Esophagus muscularis mucosa (tissue), 4 donors: ENCODE data around the gene CHML. TPM values are rescaled to one million over a fixed set of nuclear protein-coding genes. Genes with fewer than 3 reads are reported as not detected.

ENCODE experiments used
- DNase-seq: peaks from one replicate; pipeline ENCODE4 v3.0.0-alpha.2; 2017; ENCODE audit errors: extremely low spot score
- H3K27ac ChIP-seq, 4 donors: fragments of 200-600 bp; sonication (generic); replicated peaks in 1 of 4; 1 replicate in 3 of 4; 2 replicates in 1 of 4; pipeline ENCODE4 v1.5.1; 2016 to 2019; ENCODE audit warnings: mild to moderate bottlenecking in 1 of 4
- H3K27me3 ChIP-seq, 4 donors: fragments of 200-600 bp; sonication (generic); one replicate each; pipeline versions ENCODE4 v1.5.1 to v1.6.0; 2016 to 2019
- H3K36me3 ChIP-seq, 4 donors: fragments of 200-600 bp; sonication (generic); one replicate each; pipeline ENCODE4 v1.5.1; 2016 to 2019
- H3K4me1 ChIP-seq, 4 donors: fragments of 200-600 bp; sonication (generic); one replicate each; pipeline ENCODE4 v1.5.1; 2016 to 2019
- H3K4me3 ChIP-seq, 4 donors: fragments of 200-600 bp; sonication (generic); 1 replicate in 2 of 4; 2 replicates in 2 of 4; pipeline ENCODE4 v1.5.1; 2016 to 2019; ENCODE audit warnings: mild to moderate bottlenecking in 4 of 4, moderate library complexity in 1 of 4
- H3K9me3 ChIP-seq, 4 donors: fragments of 200-600 bp; sonication (generic); 1 replicate in 3 of 4; 2 replicates in 1 of 4; pipeline ENCODE4 v1.5.1; 2016 to 2019
- EP300 ChIP-seq: sonication (generic); formaldehyde crosslinking; IDR thresholded peaks from one replicate; pipeline ENCODE4 v1.6.1; 2017; ENCODE audit warnings: antibody characterized with exemption
- POLR2A ChIP-seq: fragments of 450-650 bp; IDR thresholded peaks from one replicate; pipeline ENCODE4 v1.6.1; 2017; ENCODE audit warnings: antibody characterized with exemption, moderate library complexity, mild to moderate bottlenecking, low read depth
- POLR2AphosphoS5 ChIP-seq, 2 donors: sonication (generic); formaldehyde crosslinking; IDR thresholded peaks; one replicate each; pipeline ENCODE4 v1.6.1; 2017; ENCODE audit warnings: antibody characterized with exemption in 2 of 2
- WGBS: methylation state at CpG from one replicate; pipeline ENCODE4 v1.1.5; 2018; 5-methylcytosine and 5-hydroxymethylcytosine counted together
- intact Hi-C: fragments of 100-400 bp; cut with DNase I; formaldehyde crosslinking; loops from one replicate; pipeline ENCODE4 v1.15.1; 2023
- total RNA-seq, 4 donors: library from RNA; depleted of rRNA; stranded (reverse); fragments of >200 nt; gene quantifications; one replicate each; pipeline versions ENCODE4 v1.1.0 to v1.2.1, GENCODE V29; 2016
- TF ChIP-seq, protein P1 (sequence below), 3 experiments: fragments of 200-600 bp in 2 of 3; fragments of 450-650 bp in 1 of 3; sonication (generic) in 2 of 3; IDR thresholded peaks; one replicate each; pipeline ENCODE4 v1.5.1; 2017 to 2019; ENCODE audit warnings: antibody characterized with exemption in 3 of 3, mild to moderate bottlenecking in 2 of 3, moderate library complexity in 1 of 3

Gene CHML
- total RNA-seq, 4 donors from 2014 or later = 4.6 to 8.2 (median 5.0) TPM

DNA sequence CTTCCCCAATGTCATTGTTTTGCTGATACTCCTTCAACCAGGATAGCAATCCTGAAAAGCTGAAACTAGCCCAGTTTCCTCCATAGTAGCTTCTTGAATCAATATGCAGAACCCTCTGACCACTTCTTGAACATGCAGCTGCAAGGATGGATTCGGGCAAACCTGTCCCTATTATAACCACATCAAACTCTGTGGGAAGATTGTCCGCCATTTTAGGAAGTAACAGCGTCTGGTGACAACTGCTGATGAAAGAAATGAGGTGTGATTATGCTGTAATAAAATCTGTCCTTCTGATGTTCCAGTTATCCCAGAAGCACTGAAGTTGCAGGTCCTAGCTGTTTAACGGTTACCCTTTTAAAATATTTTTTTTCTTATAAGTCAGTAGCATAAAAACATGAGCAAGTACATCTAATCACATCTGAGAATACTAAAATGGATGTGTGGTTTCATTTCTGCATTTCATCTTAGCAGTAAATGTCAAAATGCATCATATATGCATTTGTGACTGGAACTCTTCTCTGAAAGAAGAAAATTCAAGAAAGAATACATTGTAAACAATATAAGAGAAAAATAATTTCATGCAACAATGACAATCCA lies 4.5 kb downstream of the CHML start:
- Histone ChIP-seq H3K27ac (no peak overlapping the region), H3K9me3 (no peaks in the 10 kb centered on the region), H3K36me3 (peaks cover 0 to 9% (median 0%) of the 10 kb centered on the region in 4 donors), H3K4me3 (no peak overlapping the region), H3K4me1 (peaks cover 2 to 35% (median 28%) of the 10 kb centered on the region in 4 donors), H3K27me3 (no peaks in the 10 kb centered on the region)
- TF ChIP-seq, protein P1, sequence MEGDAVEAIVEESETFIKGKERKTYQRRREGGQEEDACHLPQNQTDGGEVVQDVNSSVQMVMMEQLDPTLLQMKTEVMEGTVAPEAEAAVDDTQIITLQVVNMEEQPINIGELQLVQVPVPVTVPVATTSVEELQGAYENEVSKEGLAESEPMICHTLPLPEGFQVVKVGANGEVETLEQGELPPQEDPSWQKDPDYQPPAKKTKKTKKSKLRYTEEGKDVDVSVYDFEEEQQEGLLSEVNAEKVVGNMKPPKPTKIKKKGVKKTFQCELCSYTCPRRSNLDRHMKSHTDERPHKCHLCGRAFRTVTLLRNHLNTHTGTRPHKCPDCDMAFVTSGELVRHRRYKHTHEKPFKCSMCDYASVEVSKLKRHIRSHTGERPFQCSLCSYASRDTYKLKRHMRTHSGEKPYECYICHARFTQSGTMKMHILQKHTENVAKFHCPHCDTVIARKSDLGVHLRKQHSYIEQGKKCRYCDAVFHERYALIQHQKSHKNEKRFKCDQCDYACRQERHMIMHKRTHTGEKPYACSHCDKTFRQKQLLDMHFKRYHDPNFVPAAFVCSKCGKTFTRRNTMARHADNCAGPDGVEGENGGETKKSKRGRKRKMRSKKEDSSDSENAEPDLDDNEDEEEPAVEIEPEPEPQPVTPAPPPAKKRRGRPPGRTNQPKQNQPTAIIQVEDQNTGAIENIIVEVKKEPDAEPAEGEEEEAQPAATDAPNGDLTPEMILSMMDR (IDR thresholded peaks at IDR 0.05) = no peak
- TF ChIP-seq EP300 = no peak
- no peak for TF ChIP-seq POLR2AphosphoS5 (IDR thresholded peaks at IDR 0.05)
- TF ChIP-seq POLR2A = no peak
- intact Hi-C loops = no loop called here
- WGBS = 87% methylated on average over 4 of the region's 4 CpGs
- no peak for DNase-seq

DNA sequence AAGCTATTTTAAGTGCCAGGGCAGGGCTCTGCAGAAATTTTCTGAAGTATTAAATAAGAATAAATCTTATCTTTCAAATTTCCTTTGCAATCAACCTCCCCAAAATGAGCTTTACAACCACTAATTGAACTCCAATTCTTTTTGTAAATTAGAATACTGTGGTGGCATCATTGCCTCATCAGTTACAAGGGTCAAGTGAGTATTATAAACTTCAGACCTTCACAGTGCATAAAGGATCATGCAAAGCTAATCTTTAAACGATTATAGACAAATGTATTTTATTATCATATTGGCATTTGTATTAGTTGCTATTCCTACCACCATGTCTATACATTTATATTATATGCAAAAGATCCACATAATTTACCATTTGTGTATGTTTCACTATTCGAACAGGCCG lies 7.2 kb downstream of the CHML start:
- Histone ChIP-seq H3K9me3 (no peaks in the 10 kb centered on the region), H3K27ac (no peak overlapping the region), H3K4me3 (no peak overlapping the region), H3K4me1 (peaks cover 0 to 18% (median 11%) of the 10 kb centered on the region in 4 donors), H3K27me3 (no peaks in the 10 kb centered on the region), H3K36me3 (peaks cover 0 to 9% (median 0%) of the 10 kb centered on the region in 4 donors)
- intact Hi-C loops = no loop called here
- TF ChIP-seq POLR2AphosphoS5 (IDR thresholded peaks at IDR 0.05) = no peak
- TF ChIP-seq POLR2A = no peak
- TF ChIP-seq, protein P1 (IDR thresholded peaks at IDR 0.05) = no peak
- no peak for TF ChIP-seq EP300
- WGBS = 96% methylated on average over 3 of the region's 3 CpGs
- DNase-seq = no peak

DNA sequence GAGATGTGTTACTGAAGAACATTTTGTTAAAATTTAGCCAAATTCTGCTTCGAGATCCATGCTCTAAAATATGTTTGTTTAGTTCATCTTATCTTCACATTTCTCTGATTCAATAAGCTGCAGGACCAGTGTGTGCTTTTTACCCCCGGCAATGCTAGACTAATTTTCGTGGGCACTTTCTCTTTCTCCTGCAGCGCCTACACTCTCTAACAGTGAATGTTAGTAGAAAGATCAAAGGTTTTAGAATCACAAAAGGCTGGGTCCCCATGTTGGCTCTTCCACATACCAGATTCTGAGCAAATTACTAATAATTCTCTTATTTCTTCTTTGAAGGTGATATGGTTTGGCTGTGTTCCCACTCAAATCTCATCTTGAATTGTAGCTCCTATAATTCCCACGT lies 8.5 kb downstream of the CHML start:
- TF ChIP-seq POLR2AphosphoS5 (IDR thresholded peaks at IDR 0.05) (no peak), EP300 (no peak), POLR2A (no peak)
- TF ChIP-seq, protein P1 (IDR thresholded peaks at IDR 0.05) = no peak
- Histone ChIP-seq H3K27ac (no peak overlapping the region), H3K36me3 (peaks cover 0 to 9% (median 0%) of the 10 kb centered on the region in 4 donors), H3K4me1 (peaks cover 0 to 5% (median 2%) of the 10 kb centered on the region in 4 donors), H3K9me3 (no peaks in the 10 kb centered on the region), H3K4me3 (no peak overlapping the region), H3K27me3 (no peaks in the 10 kb centered on the region)
- 88% methylated on average over 5 of the region's 5 CpGs for WGBS
- intact Hi-C loops = no loop called here
- no peak for DNase-seq

DNA sequence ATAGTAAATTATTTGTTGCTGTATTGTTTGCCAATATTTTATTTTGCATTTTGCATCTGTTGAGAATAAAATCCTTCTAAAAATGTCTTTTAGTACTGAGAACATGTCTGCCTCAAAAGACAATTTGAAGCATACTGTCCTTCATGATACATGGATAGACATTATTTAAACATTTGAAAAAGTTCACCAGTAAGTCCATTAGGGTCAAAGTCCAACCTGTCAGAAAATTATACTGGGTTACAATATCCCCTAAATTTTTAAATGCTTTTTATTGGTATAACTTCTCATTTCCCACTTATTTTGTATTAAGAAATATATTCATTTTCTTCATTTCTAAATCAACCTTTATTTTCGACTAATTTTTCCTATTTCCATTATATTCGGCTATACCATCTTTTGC lies 9.3 kb downstream of the CHML start:
- no peak overlapping the region for H3K4me3 ChIP-seq
- no peaks in the 10 kb centered on the region for H3K27me3 ChIP-seq
- WGBS = 99% methylated on average over 2 of the region's 2 CpGs
- DNase-seq = no peak
- H3K27ac ChIP-seq = no peak overlapping the region
- H3K4me1 ChIP-seq = no peaks in the 10 kb centered on the region
- intact Hi-C loops = no loop called here
- no peaks in the 10 kb centered on the region for H3K9me3 ChIP-seq
- TF ChIP-seq POLR2AphosphoS5 (IDR thresholded peaks at IDR 0.05) (no peak), POLR2A (no peak), EP300 (no peak)
- TF ChIP-seq, protein P1 (IDR thresholded peaks at IDR 0.05) = no peak
- peaks cover 0 to 9% (median 0%) of the 10 kb centered on the region in 4 donors for H3K36me3 ChIP-seq

DNA sequence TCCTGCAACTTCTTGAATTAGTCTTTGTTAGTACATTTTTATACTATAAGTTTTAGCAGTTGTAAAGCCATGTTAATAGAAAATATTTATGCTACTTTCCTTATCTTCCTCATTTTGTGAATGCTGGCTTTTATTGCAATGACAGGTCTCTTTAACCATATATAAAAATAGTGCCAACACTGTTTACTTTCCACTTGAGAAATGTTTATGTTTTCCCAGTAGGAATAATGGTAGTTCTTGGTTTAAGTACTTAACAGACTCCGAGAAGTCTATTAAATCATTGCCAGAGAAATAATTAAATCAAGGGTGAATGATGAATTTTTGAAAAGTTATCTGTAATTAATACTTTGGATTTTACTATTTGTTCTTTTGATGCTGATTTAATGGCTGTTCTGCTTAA lies 9.7 kb downstream of the CHML start:
- no peak overlapping the region for H3K4me3 ChIP-seq
- H3K27me3 ChIP-seq = no peaks in the 10 kb centered on the region
- intact Hi-C loops = no loop called here
- H3K4me1 ChIP-seq = no peaks in the 10 kb centered on the region
- no peak for DNase-seq
- 88% methylated on average over 1 of the region's 1 CpG for WGBS
- no peak for TF ChIP-seq POLR2A
- TF ChIP-seq EP300 = no peak
- no peak for TF ChIP-seq POLR2AphosphoS5 (IDR thresholded peaks at IDR 0.05)
- TF ChIP-seq, protein P1 (IDR thresholded peaks at IDR 0.05) = no peak
- no peak overlapping the region for H3K27ac ChIP-seq
- peaks cover 0 to 9% (median 0%) of the 10 kb centered on the region in 4 donors for H3K36me3 ChIP-seq
- no peaks in the 10 kb centered on the region for H3K9me3 ChIP-seq
